ENCODE data around the gene MPDZ.

The MPDZ gene

GRCh38 chr9:13175732-13176131, 103.8 kb downstream of the MPDZ start:
- no peak overlapping the region for H3K4me3 Mint-ChIP-seq
- no peaks in the 10 kb centered on the region for H3K36me3 Mint-ChIP-seq (ENCODE audit: low read depth)
- H3K9me3 Mint-ChIP-seq: no peaks in the 10 kb centered on the region
- H3K27ac Mint-ChIP-seq: no peak overlapping the region
- H3K4me1 Mint-ChIP-seq (ENCODE audit: low read depth): no peaks in the 10 kb centered on the region
- no peaks in the 10 kb centered on the region for H3K27me3 Mint-ChIP-seq (ENCODE audit: low read depth)

GRCh38 chr9:13174906-13175639, 104.4 kb downstream of the MPDZ start:
- Mint-ChIP-seq H3K4me1 (ENCODE audit: low read depth) (no peaks in the 10 kb centered on the region), H3K4me3 (no peak overlapping the region), H3K36me3 (ENCODE audit: low read depth) (no peaks in the 10 kb centered on the region)

GRCh38 chr9:13173553-13173952, 105.9 kb downstream of the MPDZ start:
- no peaks in the 10 kb centered on the region for H3K27me3 Mint-ChIP-seq (ENCODE audit: low read depth)
- no peak overlapping the region for H3K27ac Mint-ChIP-seq
- no peaks in the 10 kb centered on the region for H3K9me3 Mint-ChIP-seq
- no peaks in the 10 kb centered on the region for H3K36me3 Mint-ChIP-seq (ENCODE audit: low read depth)
- no peaks in the 10 kb centered on the region for H3K4me1 Mint-ChIP-seq (ENCODE audit: low read depth)
- no peak overlapping the region for H3K4me3 Mint-ChIP-seq

More at GRCh38 chr9:13174906-13175639, 104.4 kb downstream of the MPDZ start:
- H3K27ac Mint-ChIP-seq: no peak overlapping the region
- no peaks in the 10 kb centered on the region for H3K9me3 Mint-ChIP-seq
- no peaks in the 10 kb centered on the region for H3K27me3 Mint-ChIP-seq (ENCODE audit: low read depth)

- H3K27me3 Mint-ChIP-seq (ENCODE audit: low read depth): no peaks in the 10 kb centered on the region
- H3K4me1 Mint-ChIP-seq (ENCODE audit: low read depth): no peaks in the 10 kb centered on the region
- H3K27ac Mint-ChIP-seq: no peak overlapping the region
- no peaks in the 10 kb centered on the region for H3K9me3 Mint-ChIP-seq
- H3K4me3 Mint-ChIP-seq: no peak overlapping the region
- H3K36me3 Mint-ChIP-seq (ENCODE audit: low read depth): no peaks in the 10 kb centered on the region
Observed at GRCh38 chr9:13171261-13171660, 108.2 kb downstream of the MPDZ start.

- Mint-ChIP-seq H3K36me3 (ENCODE audit: low read depth) (no peaks in the 10 kb centered on the region), H3K9me3 (peaks cover 3% of the 10 kb centered on the region), H3K4me1 (ENCODE audit: low read depth) (no peaks in the 10 kb centered on the region), H3K27me3 (ENCODE audit: low read depth) (no peaks in the 10 kb centered on the region), H3K4me3 (no peak overlapping the region), H3K27ac (no peak overlapping the region)
Observed at GRCh38 chr9:13166996-13167395, 112.5 kb downstream of the MPDZ start.

GRCh38 chr9:13165956-13166355, 113.5 kb downstream of the MPDZ start:
- Mint-ChIP-seq H3K9me3 (peaks cover 3% of the 10 kb centered on the region), H3K36me3 (ENCODE audit: low read depth) (no peaks in the 10 kb centered on the region), H3K4me3 (no peak overlapping the region), H3K4me1 (ENCODE audit: low read depth) (no peaks in the 10 kb centered on the region), H3K27me3 (ENCODE audit: low read depth) (no peaks in the 10 kb centered on the region), H3K27ac (no peak overlapping the region)

GRCh38 chr9:13165236-13165945, 114.1 kb downstream of the MPDZ start:
- Mint-ChIP-seq H3K27ac (no peak overlapping the region), H3K4me3 (no peak overlapping the region), H3K27me3 (ENCODE audit: low read depth) (no peaks in the 10 kb centered on the region), H3K36me3 (ENCODE audit: low read depth) (no peaks in the 10 kb centered on the region), H3K9me3 (peaks cover 3% of the 10 kb centered on the region), H3K4me1 (ENCODE audit: low read depth) (no peaks in the 10 kb centered on the region)

- H3K27me3 Mint-ChIP-seq (ENCODE audit: low read depth): no peaks in the 10 kb centered on the region
- H3K9me3 Mint-ChIP-seq: peaks cover 3% of the 10 kb centered on the region
- no peak overlapping the region for H3K4me3 Mint-ChIP-seq
- H3K27ac Mint-ChIP-seq: no peak overlapping the region
- H3K4me1 Mint-ChIP-seq (ENCODE audit: low read depth): no peaks in the 10 kb centered on the region
- H3K36me3 Mint-ChIP-seq (ENCODE audit: low read depth): no peaks in the 10 kb centered on the region
Observed at GRCh38 chr9:13163946-13164345, 115.5 kb downstream of the MPDZ start.

GRCh38 chr9:13163287-13163686, 116.2 kb downstream of the MPDZ start:
- H3K4me1 Mint-ChIP-seq (ENCODE audit: low read depth): no peaks in the 10 kb centered on the region
- no peak overlapping the region for H3K4me3 Mint-ChIP-seq
- peaks cover 3% of the 10 kb centered on the region for H3K9me3 Mint-ChIP-seq
- H3K36me3 Mint-ChIP-seq (ENCODE audit: low read depth): no peaks in the 10 kb centered on the region
- no peaks in the 10 kb centered on the region for H3K27me3 Mint-ChIP-seq (ENCODE audit: low read depth)
- no peak overlapping the region for H3K27ac Mint-ChIP-seq

- Mint-ChIP-seq H3K4me1 (ENCODE audit: low read depth) (no peaks in the 10 kb centered on the region), H3K36me3 (ENCODE audit: low read depth) (no peaks in the 10 kb centered on the region), H3K27me3 (ENCODE audit: low read depth) (no peaks in the 10 kb centered on the region), H3K27ac (no peak overlapping the region), H3K9me3 (peaks cover 3% of the 10 kb centered on the region), H3K4me3 (no peak overlapping the region)
Observed at GRCh38 chr9:13160051-13160450, 119.4 kb downstream of the MPDZ start.

GRCh38 chr9:13158986-13159385, 120.5 kb downstream of the MPDZ start:
- Mint-ChIP-seq H3K36me3 (ENCODE audit: low read depth) (no peaks in the 10 kb centered on the region), H3K4me3 (no peak overlapping the region), H3K27ac (no peak overlapping the region), H3K9me3 (peaks cover 3% of the 10 kb centered on the region), H3K27me3 (ENCODE audit: low read depth) (no peaks in the 10 kb centered on the region), H3K4me1 (ENCODE audit: low read depth) (no peaks in the 10 kb centered on the region)

GRCh38 chr9:13151489-13151888, 128.0 kb downstream of the MPDZ start:
- no peaks in the 10 kb centered on the region for H3K27me3 Mint-ChIP-seq (ENCODE audit: low read depth)
- no peaks in the 10 kb centered on the region for H3K4me1 Mint-ChIP-seq (ENCODE audit: low read depth)
- no peaks in the 10 kb centered on the region for H3K36me3 Mint-ChIP-seq (ENCODE audit: low read depth)
- H3K4me3 Mint-ChIP-seq: no peak overlapping the region
- peaks cover 8% of the 10 kb centered on the region for H3K9me3 Mint-ChIP-seq
- no peak overlapping the region for H3K27ac Mint-ChIP-seq

GRCh38 chr9:13149454-13149853, 130.0 kb downstream of the MPDZ start:
- no peak overlapping the region for H3K4me3 Mint-ChIP-seq
- H3K4me1 Mint-ChIP-seq (ENCODE audit: low read depth): no peaks in the 10 kb centered on the region
- no peaks in the 10 kb centered on the region for H3K27me3 Mint-ChIP-seq (ENCODE audit: low read depth)
- H3K27ac Mint-ChIP-seq: no peak overlapping the region
- H3K9me3 Mint-ChIP-seq: peaks cover 8% of the 10 kb centered on the region
- H3K36me3 Mint-ChIP-seq (ENCODE audit: low read depth): no peaks in the 10 kb centered on the region

- Mint-ChIP-seq H3K27ac (no peak overlapping the region), H3K4me1 (ENCODE audit: low read depth) (no peaks in the 10 kb centered on the region), H3K4me3 (no peak overlapping the region), H3K27me3 (ENCODE audit: low read depth) (no peaks in the 10 kb centered on the region), H3K9me3 (peaks cover 8% of the 10 kb centered on the region), H3K36me3 (ENCODE audit: low read depth) (no peaks in the 10 kb centered on the region)
Observed at GRCh38 chr9:13146840-13147239, 132.7 kb downstream of the MPDZ start.

GRCh38 chr9:13145340-13145739, 134.2 kb downstream of the MPDZ start:
- Mint-ChIP-seq H3K9me3 (peaks cover 8% of the 10 kb centered on the region), H3K27ac (no peak overlapping the region), H3K4me1 (ENCODE audit: low read depth) (no peaks in the 10 kb centered on the region), H3K36me3 (ENCODE audit: low read depth) (no peaks in the 10 kb centered on the region), H3K27me3 (ENCODE audit: low read depth) (no peaks in the 10 kb centered on the region), H3K4me3 (no peak overlapping the region)
